PC-9 (cell line): ENCODE data around the gene MCF2L.

Experiments
- CTCF ChIP-seq: fragments of 200-600 bp; sonication (generic); conservative IDR thresholded peaks from 2 replicates; pipeline ENCODE4 v1.6.1; 2017; ENCODE audit warnings: mixed run types, antibody characterized with exemption, mild to moderate bottlenecking, moderate library complexity
- EZH2 ChIP-seq: fragments of 200-600 bp; sonication (generic); IDR thresholded peaks from 2 replicates; pipeline ENCODE4 v1.8.0; 2017; ENCODE audit warnings: antibody characterized with exemption, low read depth

- TF ChIP-seq CTCF (no peak), EZH2 (no peak)
Measured at GRCh38 chr13:113110048-113110851, 141.2 kb downstream of the MCF2L start.
